GM21737 (cell line): ENCODE results near the gene OR52E5.

Source experiments
- ATAC-seq: cut with Tn5 transposase; IDR thresholded peaks from one replicate; pipeline ENCODE4 v1.9.1; 2021; ENCODE audit warnings: mild to moderate bottlenecking, moderate library complexity; ENCODE audit not compliant: unreplicated experiment

OR52E5 gene

DNA sequence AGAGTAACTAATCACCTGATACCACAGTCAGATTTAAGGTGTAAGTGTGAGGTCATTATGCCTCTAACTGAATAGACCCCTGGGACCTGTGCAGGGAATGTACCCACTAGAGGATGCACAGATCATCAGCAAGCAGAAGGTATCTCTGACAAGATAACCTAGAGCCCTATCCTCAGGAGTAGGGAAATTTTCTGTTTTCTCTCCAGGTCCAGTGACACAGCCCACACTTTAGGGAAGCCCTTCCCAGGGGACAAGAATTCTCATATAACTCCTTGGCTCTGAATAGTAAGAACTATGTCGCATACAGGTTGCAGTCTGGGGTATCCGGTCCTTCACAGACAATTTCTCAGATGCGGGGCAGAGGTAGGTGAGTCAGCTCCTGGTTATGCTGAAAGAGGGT lies at the start of gene OR52E5:
Gene OR52E5, plus strand, starts transcription at position 301 of the 400 bp plus-strand sequence. CDS start 7,569 bp downstream, outside the sequence.
- no peak for ATAC-seq

GRCh38 chr11:5846701-5847100 lies 46.3 kb upstream of the OR52E5 start:
- ATAC-seq, result no peak

GRCh38 chr11:5847711-5848110 lies 45.3 kb upstream of the OR52E5 start:
- no peak for ATAC-seq

DNA sequence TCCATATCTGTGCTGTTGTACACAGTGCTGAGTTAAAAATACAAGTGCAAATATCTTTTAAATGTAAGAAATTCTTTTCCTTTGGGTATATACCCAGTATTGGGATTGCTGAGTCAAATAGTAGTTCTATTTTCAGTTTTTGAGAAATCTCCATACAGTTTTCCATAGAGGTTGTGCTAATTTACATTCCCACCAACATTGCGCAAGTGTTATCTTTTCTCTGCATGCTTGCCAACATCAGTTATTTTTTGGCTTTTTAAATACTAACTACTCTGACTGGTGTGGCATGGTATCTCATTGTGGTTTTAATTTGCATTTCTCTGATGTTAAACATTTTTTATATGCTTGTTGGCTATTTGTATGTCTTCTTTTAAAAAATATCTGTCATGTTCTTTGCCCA lies 42.0 kb upstream of the OR52E5 start:
- ATAC-seq, result no peak

GRCh38 chr11:5857590-5857989 lies 35.4 kb upstream of the OR52E5 start, which contains the start of gene OR52E8:
Gene OR52E8 (minus strand): TSS chr11:5857690. CDS start chr11:5857690, 0 bp downstream.
- no peak for ATAC-seq

DNA sequence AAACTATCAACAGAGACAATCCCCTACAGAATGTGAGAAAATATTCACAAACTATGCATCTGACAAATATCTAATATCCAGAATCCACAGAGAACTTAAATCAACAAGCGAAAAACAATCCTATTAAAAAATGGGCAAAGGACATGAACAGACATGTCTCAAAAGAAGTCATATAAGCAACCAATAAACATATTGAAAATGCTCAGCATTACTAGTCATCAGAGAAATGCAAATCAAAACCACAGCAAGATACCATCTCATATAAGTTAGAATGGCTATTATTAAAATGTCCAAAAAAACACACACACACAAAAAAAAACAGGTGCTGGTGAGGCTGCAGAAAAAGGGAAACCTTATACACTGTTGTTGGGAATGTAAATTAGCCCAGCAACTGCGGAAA lies 27.2 kb upstream of the OR52E5 start:
- ATAC-seq, result no peak

- ATAC-seq, result no peak
Observed at GRCh38 chr11:5878564-5878963, 14.4 kb upstream of the OR52E5 start.

DNA sequence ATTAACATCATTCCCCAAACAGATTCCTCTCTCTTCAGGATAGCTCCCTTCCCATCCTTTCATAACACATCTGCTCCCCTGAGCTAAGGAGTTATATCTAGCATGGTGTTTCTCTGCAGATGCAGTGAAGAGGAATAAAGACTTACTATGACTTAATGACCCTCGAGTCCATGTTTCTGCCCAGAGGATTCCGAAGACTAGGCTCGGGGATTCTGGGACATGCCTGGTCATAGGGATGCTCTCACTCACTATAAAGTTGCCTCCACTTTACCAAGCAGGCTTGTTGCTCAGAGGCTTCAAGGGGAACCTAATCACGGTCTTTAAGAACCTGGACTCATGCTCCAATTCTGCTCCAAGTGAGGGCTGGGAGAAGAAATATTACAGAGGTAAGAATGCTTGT lies 12.7 kb upstream of the OR52E5 start, which contains the start of gene OR52E4:
Gene OR52E4, plus strand, starts transcription at position 301 of the 400 bp plus-strand sequence. CDS start 3,664 bp downstream, outside the sequence.
- no peak for ATAC-seq

DNA sequence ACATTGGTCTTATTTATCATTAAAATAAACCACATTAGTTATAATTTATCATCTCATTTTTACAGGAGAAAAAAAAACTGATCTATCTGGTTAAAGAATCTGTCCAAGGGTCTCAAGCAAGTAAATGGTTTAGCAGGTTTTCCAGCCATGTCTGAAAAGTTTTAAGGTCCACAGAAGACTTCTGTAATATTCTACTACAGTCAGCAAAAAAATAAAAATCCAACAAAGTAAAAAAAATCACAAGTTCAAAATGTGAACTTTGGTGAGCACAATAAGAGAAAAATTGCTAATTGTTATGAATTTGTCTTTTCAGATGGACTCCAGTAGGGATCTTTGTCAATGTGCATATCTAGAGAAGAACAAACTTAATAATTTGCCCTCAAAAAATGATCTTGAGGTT lies 11.3 kb upstream of the OR52E5 start:
- ATAC-seq, result no peak

DNA sequence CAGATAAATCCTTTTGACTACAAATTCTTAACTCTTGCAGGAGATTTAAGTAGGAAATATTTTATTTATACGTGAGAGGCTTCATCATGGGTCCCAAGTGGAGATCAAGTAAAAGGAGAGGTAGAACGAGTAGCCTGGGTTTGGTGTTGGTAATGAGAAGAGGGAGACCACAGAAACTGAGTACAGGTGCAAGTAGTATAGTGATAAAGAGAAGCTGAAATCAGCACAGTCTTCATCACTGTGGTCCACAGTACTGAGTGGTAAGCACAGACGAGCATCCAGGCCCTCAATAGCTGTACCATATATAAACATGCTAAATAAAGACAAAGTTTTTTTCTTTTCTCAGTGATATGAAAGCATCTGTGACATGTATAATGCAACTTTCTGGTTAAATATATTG lies 5.8 kb upstream of the OR52E5 start:
- no peak for ATAC-seq

- no peak for ATAC-seq
Observed at GRCh38 chr11:5887661-5888060, 5.3 kb upstream of the OR52E5 start.

DNA sequence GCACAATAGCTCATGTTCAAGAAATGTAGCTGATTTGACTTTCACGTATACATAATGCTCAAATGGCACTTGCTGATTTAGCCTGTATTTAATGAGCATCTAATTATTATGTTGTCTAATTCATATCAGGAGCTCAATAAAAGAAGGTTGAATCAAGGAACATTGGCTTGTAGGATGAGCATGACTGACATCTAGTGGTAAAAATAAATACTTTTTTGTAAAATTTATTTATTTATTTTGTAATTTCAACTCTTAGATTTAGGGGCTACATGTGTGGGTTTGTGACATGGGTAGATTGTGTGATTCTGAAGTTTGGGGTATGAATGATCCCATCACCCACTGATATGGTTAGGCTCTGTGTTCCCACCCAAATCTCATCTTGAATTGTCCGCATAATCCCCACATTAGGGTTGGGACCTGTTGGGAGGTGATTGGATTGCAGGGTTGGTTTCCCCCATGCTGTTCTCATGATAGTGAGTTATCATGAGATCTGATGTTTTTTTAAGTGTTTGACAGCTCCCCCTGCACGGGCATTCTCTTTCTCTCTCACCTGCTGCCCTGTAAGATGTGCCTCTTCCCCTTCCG lies 1.7 kb upstream of the OR52E5 start:
- no peak for ATAC-seq

DNA sequence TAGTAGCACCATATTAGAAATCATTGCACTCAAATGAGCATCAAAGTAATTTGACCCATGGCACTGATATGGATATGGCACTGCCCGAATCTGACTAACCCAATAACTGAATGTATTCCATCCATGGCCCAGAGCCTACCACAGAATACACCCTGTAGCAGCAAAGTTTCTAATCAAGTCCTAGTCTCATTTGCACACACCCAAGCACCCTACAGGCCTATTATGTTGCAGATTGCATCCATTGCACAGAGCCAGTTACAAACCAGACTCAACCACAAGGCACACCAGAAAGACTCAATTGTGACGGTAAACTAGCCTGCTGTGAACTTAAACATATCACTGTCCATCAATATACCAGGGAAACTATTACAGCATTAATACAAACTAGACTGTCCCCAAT lies 6.5 kb downstream of the OR52E5 start:
- ATAC-seq, result no peak

DNA sequence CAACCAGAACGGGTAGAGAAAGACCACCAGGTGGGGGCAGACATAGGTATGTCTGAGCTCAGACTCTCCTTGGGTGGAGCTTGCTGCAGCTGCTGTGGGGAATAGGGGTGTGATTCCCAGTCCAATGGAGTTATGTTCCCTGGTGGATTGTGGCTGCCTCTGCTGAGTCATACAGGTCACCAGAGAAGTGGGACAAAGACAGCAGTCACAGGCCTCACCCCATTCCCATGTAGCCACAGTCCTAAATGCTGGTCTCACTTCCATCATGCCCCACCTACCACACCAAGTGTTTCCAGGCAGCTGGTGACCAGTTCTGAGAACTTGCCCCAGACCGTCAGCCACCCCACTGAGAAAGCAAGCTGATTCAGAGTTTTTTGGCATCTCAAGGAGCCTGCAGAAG lies 17.5 kb downstream of the OR52E5 start:
- no peak for ATAC-seq

GRCh38 chr11:5922749-5923426 lies 29.9 kb downstream of the OR52E5 start:
- ATAC-seq, result peak; percentile 81

- ATAC-seq, result peak; percentile 27
Observed at GRCh38 chr11:5923427-5923776, 30.4 kb downstream of the OR52E5 start.

GRCh38 chr11:5923794-5924193 lies 30.8 kb downstream of the OR52E5 start:
- no peak for ATAC-seq

- ATAC-seq, result no peak
Observed at GRCh38 chr11:5928271-5928670, 35.3 kb downstream of the OR52E5 start.

- no peak for ATAC-seq
Observed at GRCh38 chr11:5928811-5929210, 35.8 kb downstream of the OR52E5 start.

GRCh38 chr11:5929571-5930368 lies 36.8 kb downstream of the OR52E5 start:
- ATAC-seq, result no peak

DNA sequence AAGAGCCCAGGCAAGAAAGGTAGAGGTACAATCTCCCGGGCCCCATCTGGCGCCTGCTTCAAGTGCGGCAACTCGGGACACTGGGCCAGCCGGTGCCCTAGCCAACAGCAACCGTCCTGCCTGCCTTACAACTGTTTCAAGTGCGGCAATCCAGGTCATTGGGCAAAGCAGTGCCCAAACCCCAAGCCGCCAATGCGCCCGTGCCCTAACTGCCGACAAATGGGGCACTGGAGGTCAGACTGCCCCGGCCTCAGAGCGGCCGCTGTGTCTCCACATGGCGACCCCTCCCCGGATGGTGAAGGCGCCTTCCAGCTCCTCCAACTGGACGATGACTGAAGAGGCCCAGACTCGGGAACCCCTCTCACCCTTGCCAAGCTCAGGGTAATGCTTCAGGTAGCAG lies 37.6 kb downstream of the OR52E5 start:
- ATAC-seq, result no peak

- no peak for ATAC-seq
Observed at GRCh38 chr11:5931061-5931460, 38.1 kb downstream of the OR52E5 start.
